Activated CD4-positive, alpha-beta memory T cell treated with anti-CD3 and anti-CD28 coated beads, Interleukin-2, amount 10 ng/mL, durations not matched to agents 7 days and 5 days (primary cell): ENCODE data around the gene OR5M3. TPM values are rescaled to one million over a fixed set of nuclear protein-coding genes. Genes with fewer than 3 reads are reported as not detected.

Experiments
- CTCF ChIA-PET: fragments of 350-600 bp; sonication (Branson Sonifier 250); formaldehyde crosslinking; loops from one replicate; lab custom pipeline; 2021; ENCODE audit warnings: antibody characterized with exemption, inconsistent platforms; lab: Charles Lee
- POLR2A ChIA-PET: fragments of 350-600 bp; sonication (Branson Sonifier 250); formaldehyde crosslinking; loops from one replicate; lab custom pipeline; 2021; ENCODE audit warnings: antibody characterized with exemption; lab: Charles Lee
- DNase-seq: peaks from one replicate; pipeline ENCODE4 v3.0.0-alpha.2; 2020
- H3K27ac Mint-ChIP-seq: one replicate; pipeline ENCODE4 v1.8.0; 2021; ENCODE audit warnings: mild to moderate bottlenecking, mixed read lengths
- H3K27me3 Mint-ChIP-seq: one replicate; pipeline ENCODE4 v1.8.0; 2021; ENCODE audit warnings: mixed read lengths
- H3K36me3 Mint-ChIP-seq: one replicate; pipeline ENCODE4 v1.8.0; 2021; ENCODE audit warnings: low read depth, mixed read lengths
- H3K4me1 Mint-ChIP-seq: one replicate; pipeline ENCODE4 v1.8.0; 2021; ENCODE audit warnings: mixed read lengths
- H3K4me3 Mint-ChIP-seq: one replicate; pipeline ENCODE4 v1.8.0; 2021; ENCODE audit warnings: mild to moderate bottlenecking, mixed read lengths
- H3K9me3 Mint-ChIP-seq: one replicate; pipeline ENCODE4 v1.8.0; 2021; ENCODE audit warnings: mixed read lengths
- total RNA-seq, 2 experiments: library from RNA; stranded (reverse); gene quantifications; one replicate each; pipeline ENCODE4 v1.2.3, GENCODE V29; 2021

Gene OR5M3
- not detected for total RNA-seq

DNA sequence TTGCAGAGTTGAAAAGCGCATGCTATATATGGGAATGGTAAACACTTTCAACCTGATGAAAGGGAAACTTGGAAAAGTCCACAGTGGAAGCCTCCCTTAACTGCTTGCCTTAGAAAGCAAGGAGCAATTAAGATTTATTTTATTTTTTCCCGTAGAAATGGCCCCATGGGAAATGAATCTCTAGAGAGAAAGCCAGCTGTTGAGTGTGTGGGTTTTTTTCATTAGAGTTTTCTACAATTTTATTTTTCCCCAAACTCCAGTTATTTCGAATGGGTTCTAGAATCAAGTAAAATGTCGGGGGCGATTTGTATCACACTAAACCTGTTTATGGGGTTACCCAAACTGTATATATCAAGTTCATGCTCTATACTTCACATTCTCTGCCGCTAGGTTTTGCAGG is at the start of gene OR5M3:
OR5M3 (minus strand) TSS at position 101 of the 400 bp plus-strand sequence. CDS start 2,855 bp downstream, outside the sequence.
- no peak for DNase-seq
- H3K9me3 Mint-ChIP-seq: peaks cover 8% of the 10 kb centered on the region
- no peaks in the 10 kb centered on the region for H3K4me1 Mint-ChIP-seq
- ChIA-PET CTCF (no interaction called here), POLR2A (no interaction called here)
- no peaks in the 10 kb centered on the region for H3K36me3 Mint-ChIP-seq
- no peak within 1 kb of the TSS for H3K27ac Mint-ChIP-seq
- no peaks in the 10 kb centered on the region for H3K27me3 Mint-ChIP-seq
- no peak within 1 kb of the TSS for H3K4me3 Mint-ChIP-seq

DNA sequence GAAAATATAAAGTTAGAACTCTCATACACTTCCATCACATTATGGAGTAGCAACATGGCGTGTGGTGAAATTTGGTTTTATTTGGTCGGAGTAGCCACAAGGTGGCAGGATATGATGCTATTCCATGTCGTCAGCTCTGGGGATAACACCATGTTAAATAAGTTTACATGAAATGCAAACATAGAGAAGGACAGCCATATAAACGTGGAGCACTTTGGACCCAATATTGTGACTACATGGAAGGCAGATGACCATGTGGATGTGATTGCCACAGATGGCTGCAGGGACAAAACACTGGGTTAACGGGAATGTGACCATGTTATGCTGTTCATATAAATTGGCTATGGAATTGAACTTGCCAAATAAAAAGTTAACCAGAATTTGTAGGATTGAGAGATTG is 48.9 kb upstream of the OR5M3 start:
- H3K36me3 Mint-ChIP-seq: no peaks in the 10 kb centered on the region
- POLR2A ChIA-PET: no interaction called here
- no peak overlapping the region for H3K4me3 Mint-ChIP-seq
- peaks cover 7% of the 10 kb centered on the region for H3K9me3 Mint-ChIP-seq
- no peaks in the 10 kb centered on the region for H3K4me1 Mint-ChIP-seq
- no peak for DNase-seq
- H3K27me3 Mint-ChIP-seq: no peaks in the 10 kb centered on the region
- H3K27ac Mint-ChIP-seq: no peak overlapping the region
- CTCF ChIA-PET: no interaction called here

DNA sequence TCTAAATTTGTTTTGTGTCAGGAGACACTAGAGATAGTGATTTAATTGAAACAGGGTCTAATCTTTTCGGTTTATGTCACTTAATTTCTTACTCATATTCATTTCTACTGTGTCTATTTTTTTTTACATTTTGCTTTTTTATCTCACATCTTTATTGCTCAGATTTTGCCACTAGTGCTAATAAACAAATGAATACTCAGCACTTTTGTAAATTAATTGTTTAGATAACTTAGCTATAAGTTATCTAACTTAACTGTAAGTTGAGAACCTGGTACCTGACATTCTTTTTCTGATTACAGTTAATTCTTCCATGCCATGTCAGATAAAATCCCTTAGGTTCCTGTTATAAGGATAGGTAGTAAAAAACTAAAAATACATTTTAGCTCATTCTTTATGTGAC is 40.1 kb upstream of the OR5M3 start:
- no peak overlapping the region for H3K27ac Mint-ChIP-seq
- ChIA-PET POLR2A (no interaction called here), CTCF (no interaction called here)
- DNase-seq: no peak
- peaks cover 13% of the 10 kb centered on the region for H3K9me3 Mint-ChIP-seq
- H3K27me3 Mint-ChIP-seq: no peaks in the 10 kb centered on the region
- no peaks in the 10 kb centered on the region for H3K4me1 Mint-ChIP-seq
- H3K36me3 Mint-ChIP-seq: no peaks in the 10 kb centered on the region
- H3K4me3 Mint-ChIP-seq: no peak overlapping the region

DNA sequence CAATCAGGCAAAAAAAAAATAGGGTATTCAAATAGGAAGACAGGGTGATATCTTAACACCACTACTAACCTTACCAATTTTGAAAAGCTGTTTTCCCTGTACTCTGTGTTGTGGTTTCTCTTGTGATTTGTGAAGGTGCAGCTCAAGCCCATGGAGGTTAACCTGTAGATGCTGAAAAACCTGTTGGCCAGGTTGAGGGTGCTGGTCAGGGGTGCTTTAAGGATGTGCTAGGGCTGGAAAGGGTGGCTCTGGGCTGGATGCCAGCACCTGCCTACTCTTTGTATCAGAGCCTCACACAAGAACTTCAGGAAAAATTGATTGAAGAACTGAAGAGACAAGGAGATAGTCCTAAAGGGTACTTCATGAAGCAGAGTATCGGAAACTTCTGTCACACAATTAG is 36.3 kb upstream of the OR5M3 start:
- Mint-ChIP-seq H3K27ac (no peak overlapping the region), H3K27me3 (no peaks in the 10 kb centered on the region), H3K36me3 (no peaks in the 10 kb centered on the region), H3K4me3 (no peak overlapping the region), H3K9me3 (peaks cover 20% of the 10 kb centered on the region), H3K4me1 (no peaks in the 10 kb centered on the region)
- no peak for DNase-seq
- CTCF ChIA-PET: no interaction called here
- POLR2A ChIA-PET: no interaction called here

DNA sequence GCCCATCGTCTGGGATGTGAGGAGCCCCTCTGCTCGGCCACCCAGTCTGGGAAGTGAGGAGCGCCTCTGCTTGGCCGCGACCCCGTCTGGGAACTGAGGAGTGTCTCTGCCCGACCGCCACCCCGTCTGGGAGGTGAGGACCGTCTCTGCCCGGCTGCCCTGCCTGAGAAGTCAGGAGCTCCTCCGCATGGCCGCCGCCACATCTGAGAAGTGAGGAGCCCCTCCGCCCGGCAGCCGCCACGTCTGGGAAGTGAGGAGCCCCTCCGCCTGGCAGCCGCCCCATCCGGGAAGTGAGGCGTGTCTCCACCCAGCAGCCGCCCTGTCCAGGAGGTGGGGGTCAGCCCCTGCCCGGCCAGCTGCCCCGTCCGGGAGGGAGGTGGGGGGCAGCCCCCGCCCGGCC is 23.9 kb upstream of the OR5M3 start:
- H3K27ac Mint-ChIP-seq: no peak overlapping the region
- H3K4me3 Mint-ChIP-seq: no peak overlapping the region
- peaks cover 13% of the 10 kb centered on the region for H3K9me3 Mint-ChIP-seq
- CTCF ChIA-PET: no interaction called here
- no peaks in the 10 kb centered on the region for H3K27me3 Mint-ChIP-seq
- POLR2A ChIA-PET: no interaction called here
- no peak for DNase-seq
- H3K36me3 Mint-ChIP-seq: no peaks in the 10 kb centered on the region
- no peaks in the 10 kb centered on the region for H3K4me1 Mint-ChIP-seq

DNA sequence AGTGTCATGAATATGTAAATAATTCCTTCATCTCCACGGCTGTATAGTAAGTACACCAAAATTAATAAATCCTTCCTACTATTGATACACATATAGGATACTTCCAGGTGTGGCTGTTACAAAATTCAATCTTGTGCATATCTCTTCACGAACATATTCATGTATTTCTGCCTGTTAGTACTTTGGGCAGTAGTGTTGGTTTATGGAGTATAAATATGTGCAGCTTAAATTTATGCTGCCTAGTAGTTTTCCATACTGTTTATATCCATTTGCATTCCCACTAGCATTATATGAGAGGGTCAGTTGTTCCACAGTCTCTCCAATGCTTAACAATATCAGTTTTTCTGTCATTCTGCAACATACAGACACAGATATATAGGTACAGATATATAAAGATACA is 22.0 kb upstream of the OR5M3 start:
- DNase-seq: no peak
- CTCF ChIA-PET: no interaction called here
- no peaks in the 10 kb centered on the region for H3K36me3 Mint-ChIP-seq
- no peak overlapping the region for H3K4me3 Mint-ChIP-seq
- H3K9me3 Mint-ChIP-seq: peaks cover 8% of the 10 kb centered on the region
- H3K4me1 Mint-ChIP-seq: no peaks in the 10 kb centered on the region
- no peaks in the 10 kb centered on the region for H3K27me3 Mint-ChIP-seq
- H3K27ac Mint-ChIP-seq: no peak overlapping the region
- POLR2A ChIA-PET: no interaction called here

DNA sequence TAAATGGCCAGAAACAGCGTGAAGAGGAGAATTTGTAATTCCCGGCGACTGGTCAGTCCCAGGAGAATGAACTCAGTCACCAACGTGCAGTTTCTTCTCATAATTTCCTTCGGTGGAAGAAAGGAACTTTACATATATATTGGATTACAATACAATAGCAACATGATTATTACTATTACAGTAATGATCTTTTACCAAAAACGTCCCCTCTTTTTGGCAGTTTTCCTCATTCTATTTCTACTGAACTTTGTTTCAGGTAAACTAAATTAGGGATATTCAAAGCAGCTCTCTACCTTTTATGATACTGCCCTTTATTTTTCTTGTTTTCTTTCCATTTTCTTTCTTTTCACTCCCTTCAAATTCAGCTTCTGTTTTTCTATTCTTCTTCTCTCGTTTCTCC is 18.1 kb upstream of the OR5M3 start, which contains the start of gene OR5M8:
OR5M8 (minus strand) TSS at position 101 of the 400 bp plus-strand sequence; CDS start at position 101, 0 bp downstream.
- Mint-ChIP-seq H3K4me1 (no peaks in the 10 kb centered on the region), H3K9me3 (peaks cover 10% of the 10 kb centered on the region), H3K36me3 (no peaks in the 10 kb centered on the region), H3K4me3 (no peak within 1 kb of the TSS), H3K27ac (no peak within 1 kb of the TSS), H3K27me3 (no peaks in the 10 kb centered on the region)
- ChIA-PET CTCF (no interaction called here), POLR2A (no interaction called here)
- DNase-seq: no peak

DNA sequence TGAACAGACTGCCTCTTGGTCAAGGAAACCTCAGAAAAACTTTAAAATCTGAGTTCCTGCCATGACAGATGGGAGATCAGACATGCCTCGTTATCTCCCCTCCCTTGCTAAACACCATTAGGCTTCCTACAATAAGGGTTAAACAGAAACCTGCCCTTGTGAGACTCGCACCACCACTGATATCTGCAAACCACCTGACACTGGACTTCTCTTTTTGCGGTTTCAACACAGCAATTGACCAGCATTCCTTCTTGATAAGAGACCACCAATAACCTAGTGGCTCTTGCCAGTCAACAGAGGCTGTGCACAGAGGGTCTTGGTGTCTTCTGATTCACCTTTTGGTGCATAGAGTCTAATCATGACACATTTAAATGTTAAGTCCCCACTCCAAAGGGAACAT is 13.6 kb upstream of the OR5M3 start:
- Mint-ChIP-seq H3K4me3 (no peak overlapping the region), H3K4me1 (no peaks in the 10 kb centered on the region), H3K27ac (no peak overlapping the region), H3K36me3 (no peaks in the 10 kb centered on the region), H3K9me3 (peaks cover 6% of the 10 kb centered on the region), H3K27me3 (no peaks in the 10 kb centered on the region)
- ChIA-PET POLR2A (no interaction called here), CTCF (no interaction called here)
- DNase-seq: no peak

DNA sequence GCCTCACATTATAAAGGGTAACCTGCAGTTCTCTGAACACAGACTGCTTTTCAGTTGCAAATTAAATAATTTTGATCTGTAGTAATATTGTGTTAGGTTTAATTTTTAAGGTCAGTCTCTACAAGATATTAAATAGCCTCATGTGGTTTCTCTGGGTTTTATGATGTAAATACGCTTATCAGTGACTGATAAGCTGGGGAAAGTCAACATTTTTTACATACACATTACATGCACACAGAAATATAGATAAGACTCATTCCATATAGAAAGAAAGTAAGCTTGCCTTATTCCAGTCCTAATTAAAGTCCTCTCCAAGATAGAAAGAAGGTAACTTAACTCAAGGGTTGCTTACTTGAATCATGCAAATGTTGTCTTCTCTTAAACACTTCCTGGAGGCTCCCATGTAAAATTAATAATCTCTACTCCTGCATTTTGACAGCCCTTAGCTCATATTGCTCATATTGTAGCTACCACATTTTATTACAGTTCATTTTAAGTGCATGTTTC is 1.6 kb upstream of the OR5M3 start:
- POLR2A ChIA-PET: no interaction called here
- no peak for DNase-seq
- Mint-ChIP-seq H3K27me3 (no peaks in the 10 kb centered on the region), H3K9me3 (peaks cover 14% of the 10 kb centered on the region), H3K4me3 (no peak overlapping the region), H3K4me1 (no peaks in the 10 kb centered on the region), H3K27ac (no peak overlapping the region), H3K36me3 (no peaks in the 10 kb centered on the region)
- CTCF ChIA-PET: no interaction called here

DNA sequence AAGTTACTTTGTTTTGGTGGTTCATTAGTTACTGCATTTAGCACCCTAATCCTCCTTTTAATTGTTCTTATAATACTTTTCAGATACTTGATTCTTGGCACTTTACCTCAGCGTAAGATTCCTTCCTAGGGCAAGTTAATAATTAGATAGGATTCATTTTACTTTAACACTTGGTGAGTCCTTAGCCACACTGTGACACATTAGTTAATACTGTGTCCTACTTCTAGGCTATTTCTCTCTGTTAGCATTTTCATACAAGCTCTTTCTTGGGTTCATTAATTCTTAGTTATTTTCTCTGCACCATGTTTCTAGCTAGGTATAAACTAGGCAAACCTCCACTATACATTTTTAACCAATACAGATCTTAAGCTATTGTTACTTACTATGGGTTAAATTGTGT is 16.1 kb downstream of the OR5M3 start:
- H3K4me1 Mint-ChIP-seq: no peaks in the 10 kb centered on the region
- POLR2A ChIA-PET: no interaction called here

DNA sequence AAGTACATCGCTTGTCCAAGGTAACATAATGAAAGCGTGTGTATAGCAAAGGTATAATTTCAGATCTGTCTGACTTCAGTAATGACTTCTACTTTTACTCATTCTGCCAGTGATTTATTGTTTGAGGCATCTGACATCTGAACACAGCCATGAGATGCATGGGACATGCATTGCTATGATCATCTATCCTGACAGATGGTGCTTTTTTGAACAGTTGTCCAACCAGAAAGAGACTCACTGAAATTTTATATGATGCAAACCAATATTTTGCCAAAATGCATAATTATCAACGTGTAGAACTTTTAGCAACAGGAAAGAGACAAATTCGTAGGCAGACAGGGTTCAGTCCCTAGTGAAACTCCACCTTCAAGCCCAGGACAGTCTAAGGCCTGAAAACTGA is 19.6 kb downstream of the OR5M3 start:
- Mint-ChIP-seq H3K27me3 (no peaks in the 10 kb centered on the region), H3K36me3 (no peaks in the 10 kb centered on the region), H3K4me3 (no peak overlapping the region), H3K27ac (no peak overlapping the region), H3K4me1 (no peaks in the 10 kb centered on the region), H3K9me3 (peaks cover 13% of the 10 kb centered on the region)
- ChIA-PET POLR2A (no interaction called here), CTCF (no interaction called here)
- no peak for DNase-seq

More for the DNA sequence above, 16.1 kb downstream of the OR5M3 start:
- no peaks in the 10 kb centered on the region for H3K36me3 Mint-ChIP-seq
- no peak overlapping the region for H3K27ac Mint-ChIP-seq
- H3K9me3 Mint-ChIP-seq: peaks cover 4% of the 10 kb centered on the region
- no peaks in the 10 kb centered on the region for H3K27me3 Mint-ChIP-seq
- DNase-seq: no peak
- CTCF ChIA-PET: no interaction called here
- H3K4me3 Mint-ChIP-seq: no peak overlapping the region

Other genes starting within 250 kb of the OR5M3 start
- not detected for gene OR5T2, start 239.1 kb downstream of the OR5M3 start, total RNA-seq
- not detected for gene OR5T3, start 221.1 kb downstream of the OR5M3 start, total RNA-seq
- gene OR5T1, start 199.2 kb downstream of the OR5M3 start, total RNA-seq: not detected
- gene OR8H1, start 181.1 kb downstream of the OR5M3 start, total RNA-seq: not detected
- not detected for gene OR8K3, start 158.2 kb downstream of the OR5M3 start, total RNA-seq
- not detected for gene OR8K1, start 127.3 kb downstream of the OR5M3 start, total RNA-seq
- gene OR8J1, start 119.1 kb downstream of the OR5M3 start, total RNA-seq: not detected
- gene OR8U1, start 97.7 kb downstream of the OR5M3 start, total RNA-seq: not detected
- not detected for gene OR5AL1, start 60.7 kb downstream of the OR5M3 start, total RNA-seq
- not detected for gene OR5M8, start 18.0 kb upstream of the OR5M3 start, total RNA-seq
- not detected for gene OR5M11, start 69.9 kb upstream of the OR5M3 start, total RNA-seq
- gene OR5M10, start 104.4 kb upstream of the OR5M3 start, total RNA-seq: not detected
- gene OR5M1, start 141.5 kb upstream of the OR5M3 start, total RNA-seq: not detected
- gene OR5AP2, start 169.1 kb upstream of the OR5M3 start, total RNA-seq: not detected
- gene OR5AR1, start 190.3 kb upstream of the OR5M3 start, total RNA-seq: not detected
- not detected for gene OR9G1, start 225.7 kb upstream of the OR5M3 start, total RNA-seq